Stimulated activated CD8-positive, alpha-beta memory T cell treated with anti-CD3 and anti-CD28 coated beads, Interleukin-15, amount 100 ng/mL, for 24 hours (primary cell): ENCODE measurements around the gene PDYN.

Source experiments
- DNase-seq: peaks from one replicate; pipeline ENCODE4 v3.0.0-alpha.2; 2020; ENCODE audit warnings: low read depth

PDYN gene

DNA sequence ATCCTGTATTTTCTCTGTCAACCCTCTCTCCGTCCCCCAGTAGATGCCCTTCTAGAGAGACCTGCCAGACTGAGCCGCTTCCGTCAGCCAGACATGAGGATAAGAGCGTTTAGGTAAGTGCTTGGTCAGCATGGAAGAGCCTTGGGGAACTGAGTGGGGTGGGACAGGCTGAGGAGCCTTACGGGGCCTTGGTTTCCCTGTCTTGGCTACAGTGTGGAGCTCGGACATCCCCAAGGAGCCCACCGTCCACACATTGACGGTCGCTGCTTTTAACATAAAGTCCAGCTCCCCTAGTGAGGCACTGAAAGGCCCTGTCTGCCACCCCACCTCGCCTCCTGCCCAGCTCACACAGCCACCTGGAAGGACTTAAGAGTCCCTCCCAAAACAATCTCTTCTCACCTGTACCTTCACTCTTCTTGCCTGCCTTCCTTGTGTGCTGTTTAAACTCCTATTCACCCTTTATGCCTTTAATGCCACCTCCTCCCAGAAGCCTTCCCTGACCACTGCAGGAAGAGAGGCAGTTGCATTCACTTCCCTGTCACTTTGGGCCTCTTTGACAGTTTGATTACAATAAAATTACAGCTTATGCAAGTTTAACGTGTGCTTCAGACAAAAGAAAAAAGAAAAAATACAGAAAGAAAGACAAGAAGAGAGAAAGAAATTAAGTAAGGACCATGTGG is 42.3 kb downstream of the PDYN start:
- DNase-seq = no peak

DNA sequence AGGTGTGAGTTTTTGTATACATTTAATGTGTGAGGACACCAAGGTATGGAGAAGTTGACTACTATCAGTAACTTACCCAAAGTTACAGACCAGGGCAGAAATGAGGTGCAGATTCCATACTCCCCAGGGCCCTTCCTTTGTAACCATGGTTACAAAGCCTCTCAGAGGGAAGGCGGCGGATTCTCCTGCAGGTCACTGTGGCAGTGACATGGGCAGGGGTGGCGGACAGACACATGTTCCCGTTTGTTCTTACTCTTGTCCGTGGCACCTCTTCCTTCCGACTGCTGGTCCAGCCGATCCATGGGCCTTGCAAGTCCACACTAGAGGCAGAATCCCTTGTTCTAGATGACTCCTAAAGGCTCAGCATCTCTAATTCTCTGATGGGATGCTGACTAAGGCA is 43.0 kb downstream of the PDYN start:
- DNase-seq = no peak

DNA sequence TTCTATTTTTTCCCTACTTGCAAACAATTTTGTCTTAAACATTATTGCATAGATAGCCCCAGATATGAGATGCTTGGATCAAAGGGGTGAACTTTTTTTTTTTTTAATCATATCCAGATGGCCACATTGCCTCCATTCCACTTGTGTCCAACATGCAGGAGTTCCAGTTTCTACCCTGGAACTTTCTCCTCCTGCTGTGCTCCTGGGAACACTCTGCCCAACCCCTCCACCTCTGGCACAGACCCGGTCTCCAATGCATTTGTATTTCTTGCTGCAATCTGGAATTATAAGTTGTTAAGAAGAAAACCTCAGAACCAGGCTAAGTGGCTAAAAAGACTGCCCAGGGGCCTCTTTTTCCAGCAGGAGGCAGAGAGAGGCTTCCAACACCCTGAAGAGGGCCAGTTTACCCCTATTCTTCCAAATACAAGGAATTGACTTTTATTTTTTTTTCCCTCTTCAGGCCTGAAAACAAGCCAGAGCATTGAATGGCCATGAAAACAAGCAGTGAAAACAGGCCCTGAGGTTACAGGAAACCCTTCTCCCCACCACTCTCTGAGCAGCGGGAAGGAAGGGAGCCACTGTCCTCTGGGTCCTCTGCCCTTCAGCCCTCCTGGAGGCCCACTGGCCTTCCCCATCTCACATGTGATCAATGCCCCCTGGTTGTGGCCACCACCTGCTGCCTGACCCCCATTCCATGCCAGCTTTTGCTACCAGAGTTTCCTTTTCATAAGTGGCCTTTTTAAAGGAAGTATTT is 44.3 kb downstream of the PDYN start:
- DNase-seq = no peak

DNA sequence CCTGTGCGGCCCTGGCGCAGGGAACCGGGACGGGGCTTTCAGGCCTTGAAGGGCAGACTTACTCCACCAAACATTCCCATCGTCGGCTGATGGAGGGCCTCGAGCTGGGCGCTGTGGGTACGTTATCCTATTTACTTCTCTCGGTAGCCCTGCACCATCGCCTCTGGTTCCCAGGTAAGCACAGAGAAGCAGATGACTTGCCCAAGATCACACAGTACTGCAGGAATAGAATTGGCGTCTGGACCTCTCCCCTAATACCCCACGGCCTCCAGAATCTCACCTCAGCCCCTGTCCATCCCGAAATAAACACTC is 46.4 kb downstream of the PDYN start:
- no peak for DNase-seq

DNA sequence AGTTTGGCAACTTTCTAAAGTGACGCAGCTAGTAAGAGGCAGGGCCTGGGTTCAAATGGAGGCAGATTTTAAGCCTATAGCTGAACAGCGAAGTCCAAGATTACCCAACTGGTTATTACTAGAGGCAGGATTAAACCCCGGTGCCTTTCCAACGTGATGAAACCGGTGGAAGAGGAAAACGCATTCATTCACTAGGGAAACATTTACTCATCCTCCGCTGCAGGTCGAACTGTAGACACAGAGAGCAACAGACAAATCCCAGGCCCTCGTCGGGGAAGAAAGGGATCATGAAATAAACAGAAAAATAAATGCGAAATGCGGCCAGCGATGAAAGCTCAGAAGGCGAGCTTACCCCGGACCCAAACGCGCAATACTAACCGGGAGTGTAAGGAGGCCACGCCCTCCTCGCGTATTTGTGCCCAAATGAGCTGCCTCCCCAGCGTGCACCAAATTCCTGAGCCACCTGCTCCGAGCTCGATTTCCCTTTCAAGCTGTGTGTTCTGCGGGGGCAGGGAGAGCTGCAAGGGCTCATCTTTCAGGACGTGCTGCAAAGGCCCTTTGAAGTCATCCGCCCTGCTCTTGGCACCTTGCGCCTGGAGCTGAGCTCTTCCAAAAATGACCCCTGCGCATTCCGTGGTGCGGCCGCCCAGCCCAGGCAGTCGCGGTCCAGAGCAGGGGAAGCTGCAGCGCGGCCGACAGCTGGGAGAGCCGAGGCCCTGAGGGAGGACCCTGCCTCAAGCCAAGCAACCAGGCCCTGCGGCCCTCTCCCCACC is 46.9 kb downstream of the PDYN start:
- DNase-seq = no peak

DNA sequence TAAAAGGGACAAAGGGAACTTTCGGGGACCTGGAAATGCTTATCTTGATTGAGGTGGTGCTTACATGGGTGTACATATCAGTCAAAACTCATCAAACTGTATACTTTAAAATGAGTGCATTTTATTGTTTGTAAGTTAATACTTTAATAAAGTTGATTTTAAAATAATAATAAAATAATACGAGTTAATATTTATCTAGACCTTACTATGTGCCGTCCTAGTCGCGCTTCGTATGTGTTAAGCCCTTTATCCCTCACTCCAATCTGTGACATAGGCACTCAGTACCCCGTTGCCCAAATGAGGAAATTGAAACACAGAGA is 47.5 kb downstream of the PDYN start:
- no peak for DNase-seq

DNA sequence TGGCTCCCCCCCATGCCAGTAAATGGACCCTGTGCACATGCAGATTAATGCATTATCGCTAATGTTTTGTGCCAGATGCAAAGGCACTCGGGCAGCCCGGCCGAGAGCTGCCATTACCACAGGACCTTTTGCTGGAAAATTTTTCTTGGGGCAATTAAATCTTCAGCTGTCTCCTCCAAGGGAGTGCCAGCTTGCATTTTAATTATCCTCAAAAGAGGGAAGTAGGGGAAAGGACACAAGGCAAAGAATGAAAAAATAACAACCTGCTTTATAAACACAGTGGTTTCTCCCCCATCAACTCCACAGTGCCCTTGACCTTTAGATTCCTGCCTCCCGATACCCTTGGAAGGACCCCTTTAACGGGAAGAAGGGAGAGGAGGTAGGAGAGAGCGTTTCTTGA is 48.2 kb downstream of the PDYN start:
- no peak for DNase-seq

DNA sequence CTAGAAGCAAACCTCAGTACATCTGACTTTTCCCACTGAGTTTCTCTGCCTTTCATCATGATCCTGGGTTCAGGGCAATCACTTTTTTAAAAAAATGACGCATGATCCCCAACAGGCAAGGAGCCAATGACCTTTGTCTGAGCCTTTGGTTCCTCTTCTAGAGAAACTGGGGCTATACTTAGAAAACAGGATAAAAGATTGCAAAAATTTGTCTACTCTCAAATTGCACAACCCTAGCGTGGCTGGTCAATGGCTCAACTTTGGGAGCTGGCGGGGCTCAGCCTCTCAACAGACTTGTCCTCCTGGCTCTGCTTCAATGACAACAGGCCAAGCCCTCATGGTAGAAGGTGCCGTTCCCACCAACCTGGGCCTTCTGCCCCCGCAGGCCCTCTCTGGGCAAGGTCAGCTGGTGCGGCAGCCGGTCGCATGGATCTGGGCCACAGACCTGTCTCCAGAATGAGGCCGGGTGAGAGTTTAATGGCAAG is 48.7 kb downstream of the PDYN start:
- no peak for DNase-seq

DNA sequence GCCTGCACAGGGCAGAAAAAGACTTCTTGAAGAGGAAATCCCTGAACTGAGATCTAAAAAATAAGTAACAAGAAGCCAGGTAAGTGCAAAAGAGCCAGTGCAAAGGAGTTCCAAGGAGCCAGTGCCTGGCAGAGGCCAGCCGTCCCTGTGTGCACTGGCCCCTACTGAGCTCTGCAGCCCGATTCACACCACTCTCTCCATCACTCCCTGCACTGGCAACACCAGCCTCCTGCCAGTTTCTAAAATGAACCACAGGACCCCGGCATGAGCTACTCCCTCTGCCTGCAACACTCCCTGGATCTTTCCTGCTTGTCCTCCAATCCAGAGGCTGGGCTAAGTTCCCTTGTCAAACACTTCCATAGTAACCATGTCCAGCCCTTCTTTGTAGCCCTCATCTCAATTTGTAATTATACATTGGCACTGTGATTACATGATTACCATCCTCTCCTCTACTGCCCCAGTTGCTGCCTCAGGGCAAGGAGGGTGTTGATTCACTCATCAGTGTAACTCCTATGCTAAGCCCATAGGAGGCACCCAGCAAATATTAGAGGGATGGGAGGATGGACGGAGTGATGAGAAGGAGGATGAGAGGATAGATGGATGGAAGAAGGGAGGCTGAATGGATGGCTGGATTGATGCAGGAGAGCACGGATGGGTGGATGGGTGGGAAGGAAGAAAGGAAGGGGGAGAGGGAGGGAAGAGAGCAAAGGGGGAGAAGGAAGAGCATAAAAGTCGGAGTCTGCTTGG is 49.3 kb downstream of the PDYN start:
- no peak for DNase-seq

DNA sequence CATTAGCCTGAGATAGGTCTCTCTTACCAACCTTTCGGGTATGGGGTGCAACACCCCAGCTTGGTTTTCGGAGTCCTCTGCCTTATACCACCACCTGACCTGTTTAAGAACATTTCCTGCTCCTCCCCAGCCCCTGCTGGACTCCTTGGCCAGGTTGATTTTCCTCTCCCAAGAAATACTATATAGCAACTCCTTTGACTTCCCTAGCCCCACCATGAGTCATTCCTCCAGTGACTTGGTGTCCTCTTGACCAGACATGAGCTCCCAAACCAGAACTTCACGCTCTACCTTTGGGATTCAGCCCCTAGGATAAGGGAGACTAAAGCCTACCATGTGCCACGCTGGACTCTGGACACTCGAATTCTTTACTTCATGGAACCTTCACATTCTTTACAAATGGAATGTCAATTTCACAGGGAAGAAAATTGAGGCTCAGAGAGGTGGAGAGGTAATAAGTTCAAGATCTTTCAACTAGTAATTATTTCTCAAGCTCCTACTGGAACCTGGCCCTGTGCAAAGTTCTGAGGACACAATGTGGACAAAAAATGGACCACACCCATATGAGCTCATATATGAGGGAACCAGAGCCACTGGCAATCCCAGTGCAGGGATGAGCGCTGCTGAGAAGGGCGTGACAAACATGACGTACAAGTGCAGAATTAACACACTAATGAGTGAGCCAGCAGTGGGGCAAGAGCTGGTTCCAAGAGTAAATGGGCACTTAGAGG is 50.4 kb downstream of the PDYN start:
- no peak for DNase-seq

DNA sequence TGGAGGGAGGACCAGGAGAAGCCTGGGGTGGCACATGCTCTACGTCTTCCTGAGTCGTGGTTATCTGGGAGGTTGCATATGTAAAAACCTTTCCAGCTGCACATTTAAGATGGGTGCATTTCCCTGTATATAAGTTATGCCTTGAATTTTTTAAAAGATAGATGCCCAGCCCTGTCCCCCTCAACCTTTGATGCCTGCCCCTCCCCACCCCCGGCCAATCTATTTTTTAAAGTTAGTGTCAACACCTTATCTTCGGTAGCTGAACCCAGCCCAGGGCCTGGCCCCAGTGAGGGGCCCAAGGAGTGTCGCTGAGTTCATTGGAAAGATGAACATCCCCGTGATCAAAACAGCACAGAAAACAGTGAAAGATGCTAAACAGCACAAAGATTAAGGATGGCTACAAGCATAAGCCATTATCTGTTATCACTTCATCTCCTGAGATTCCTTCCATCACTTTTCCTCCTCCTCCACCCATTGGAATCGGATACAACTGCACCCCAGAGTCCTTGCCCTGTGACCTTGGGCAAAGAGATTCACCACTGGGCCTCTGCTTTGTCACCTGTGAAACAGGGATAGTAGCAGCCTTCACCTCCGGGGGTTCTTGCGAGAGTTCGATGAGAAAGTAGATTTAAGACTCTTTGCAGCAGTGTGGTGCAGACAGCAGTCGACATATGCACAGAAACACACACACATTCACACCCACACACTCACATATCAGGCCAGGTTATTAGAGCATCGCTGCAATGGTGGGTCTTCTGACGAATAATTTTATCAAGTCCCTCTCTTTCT is 51.2 kb downstream of the PDYN start:
- no peak for DNase-seq

DNA sequence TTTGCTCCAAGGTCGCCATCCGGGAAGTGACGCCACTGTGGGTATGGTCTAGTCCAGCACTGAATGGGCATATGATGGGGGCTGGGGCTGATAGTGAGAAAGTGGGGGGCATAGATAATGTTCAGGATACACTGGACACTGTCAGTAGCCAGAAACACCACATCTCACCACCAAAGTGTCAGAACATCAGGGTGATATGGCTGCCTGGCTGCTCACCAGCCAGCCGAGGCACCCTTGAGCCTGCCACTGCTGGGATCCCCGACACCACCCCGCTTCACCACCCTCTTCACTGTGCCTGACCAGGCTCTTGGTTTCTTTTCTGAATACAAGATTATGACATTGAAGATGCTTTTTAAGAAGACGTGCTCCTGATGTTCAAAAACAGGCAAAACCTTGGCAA is 51.8 kb downstream of the PDYN start:
- DNase-seq = no peak

DNA sequence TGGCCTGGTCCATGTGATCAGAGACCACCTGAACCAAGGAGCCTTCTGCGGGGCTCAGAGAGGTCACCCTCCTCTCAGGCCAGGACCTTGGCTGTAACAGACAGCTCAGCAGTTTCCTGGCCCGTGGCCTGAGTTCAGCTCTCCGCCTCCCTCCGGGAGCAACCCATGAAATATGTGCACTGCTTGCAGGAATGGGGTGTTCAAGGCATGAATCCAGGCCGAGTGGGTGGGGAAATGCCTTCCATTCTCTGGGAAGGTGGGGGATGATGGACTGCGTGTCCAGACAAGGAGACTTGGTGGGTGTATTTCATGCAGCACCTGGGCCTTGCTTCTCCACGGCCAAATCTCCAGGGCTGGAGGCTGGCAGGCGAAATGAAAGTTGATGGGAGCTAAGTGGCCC is 52.6 kb downstream of the PDYN start:
- no peak for DNase-seq

DNA sequence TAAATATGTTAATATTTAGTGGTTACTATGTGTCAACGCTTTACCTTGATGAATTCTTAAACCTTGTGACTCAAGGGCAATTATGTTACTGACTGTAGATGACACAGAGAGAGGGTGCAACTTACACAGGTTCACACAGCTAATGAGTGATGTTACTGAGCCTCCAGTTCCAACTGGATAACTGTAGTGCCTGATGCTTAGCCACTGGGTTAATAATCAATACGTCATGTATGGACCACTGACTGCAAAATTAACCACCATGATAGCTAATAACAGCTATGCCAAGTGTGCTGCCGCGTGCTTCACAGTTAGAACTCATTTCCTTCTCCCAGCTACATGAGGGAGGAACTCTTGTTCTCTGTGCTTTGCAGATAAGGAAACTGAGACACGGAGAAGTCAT is 53.3 kb downstream of the PDYN start:
- DNase-seq = no peak

DNA sequence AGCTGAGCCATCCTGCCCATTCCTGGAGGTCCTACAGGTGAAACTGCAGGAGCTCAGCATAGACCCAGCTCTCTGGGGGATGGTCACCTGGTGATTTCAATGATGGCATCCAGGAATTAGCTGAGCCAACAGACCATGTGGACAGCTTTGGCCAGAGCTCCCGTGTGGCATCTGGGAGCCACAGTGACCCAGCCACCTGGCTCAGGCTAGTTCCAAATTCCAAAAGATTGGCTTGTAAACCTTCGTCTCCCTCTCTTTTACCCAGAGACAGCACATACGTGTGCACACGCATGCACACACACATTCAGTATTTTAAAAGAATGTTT is 54.6 kb downstream of the PDYN start:
- no peak for DNase-seq

DNA sequence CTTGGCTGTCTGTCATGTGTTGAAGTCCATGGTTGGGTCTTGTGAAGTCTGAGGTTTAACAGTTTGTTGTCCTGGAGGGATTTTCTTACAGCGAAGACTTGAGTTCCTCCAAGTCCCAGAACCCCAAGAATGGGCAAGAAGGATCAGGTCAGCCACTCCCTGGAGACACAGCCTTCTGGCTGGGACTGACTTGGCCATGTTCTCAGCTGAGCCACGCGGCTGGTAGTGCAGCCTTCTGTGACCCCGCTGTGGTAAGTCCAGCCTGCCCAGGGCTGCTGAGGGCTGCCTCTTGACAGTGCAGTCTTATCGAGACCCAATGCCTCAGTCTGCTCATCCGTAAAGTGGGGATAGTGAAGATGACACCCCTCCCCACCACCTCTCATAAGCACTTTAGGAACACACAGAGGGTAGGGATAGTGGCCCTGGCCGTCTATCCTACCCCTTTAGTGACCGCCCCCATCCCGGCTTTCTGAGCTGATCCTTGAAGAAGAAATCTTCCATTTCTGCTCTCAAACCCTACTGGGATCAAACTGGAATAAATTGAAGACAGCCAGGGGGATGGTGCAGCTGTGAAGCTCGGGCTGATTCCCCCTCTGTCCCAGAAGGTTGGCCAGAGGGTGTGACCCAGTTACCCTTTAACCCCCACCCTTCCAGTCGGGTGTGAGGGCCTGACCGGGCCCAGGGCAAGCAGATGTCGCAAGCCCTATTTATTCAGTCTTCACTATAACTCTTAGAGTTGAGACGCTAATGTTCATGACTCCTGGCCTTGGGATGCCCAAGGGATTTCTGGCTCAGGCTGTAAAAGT is 55.2 kb downstream of the PDYN start:
- DNase-seq = no peak

DNA sequence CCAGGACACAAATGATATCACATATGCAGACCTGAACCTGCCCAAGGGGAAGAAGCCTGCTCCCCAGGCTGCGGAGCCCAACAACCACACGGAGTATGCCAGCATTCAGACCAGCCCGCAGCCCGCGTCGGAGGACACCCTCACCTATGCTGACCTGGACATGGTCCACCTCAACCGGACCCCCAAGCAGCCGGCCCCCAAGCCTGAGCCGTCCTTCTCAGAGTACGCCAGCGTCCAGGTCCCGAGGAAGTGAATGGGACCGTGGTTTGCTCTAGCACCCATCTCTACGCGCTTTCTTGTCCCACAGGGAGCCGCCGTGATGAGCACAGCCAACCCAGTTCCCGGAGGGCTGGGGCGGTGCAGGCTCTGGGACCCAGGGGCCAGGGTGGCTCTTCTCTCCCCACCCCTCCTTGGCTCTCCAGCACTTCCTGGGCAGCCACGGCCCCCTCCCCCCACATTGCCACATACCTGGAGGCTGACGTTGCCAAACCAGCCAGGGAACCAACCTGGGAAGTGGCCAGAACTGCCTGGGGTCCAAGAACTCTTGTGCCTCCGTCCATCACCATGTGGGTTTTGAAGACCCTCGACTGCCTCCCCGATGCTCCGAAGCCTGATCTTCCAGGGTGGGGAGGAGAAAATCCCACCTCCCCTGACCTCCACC is 56.4 kb downstream of the PDYN start:
- no peak for DNase-seq

DNA sequence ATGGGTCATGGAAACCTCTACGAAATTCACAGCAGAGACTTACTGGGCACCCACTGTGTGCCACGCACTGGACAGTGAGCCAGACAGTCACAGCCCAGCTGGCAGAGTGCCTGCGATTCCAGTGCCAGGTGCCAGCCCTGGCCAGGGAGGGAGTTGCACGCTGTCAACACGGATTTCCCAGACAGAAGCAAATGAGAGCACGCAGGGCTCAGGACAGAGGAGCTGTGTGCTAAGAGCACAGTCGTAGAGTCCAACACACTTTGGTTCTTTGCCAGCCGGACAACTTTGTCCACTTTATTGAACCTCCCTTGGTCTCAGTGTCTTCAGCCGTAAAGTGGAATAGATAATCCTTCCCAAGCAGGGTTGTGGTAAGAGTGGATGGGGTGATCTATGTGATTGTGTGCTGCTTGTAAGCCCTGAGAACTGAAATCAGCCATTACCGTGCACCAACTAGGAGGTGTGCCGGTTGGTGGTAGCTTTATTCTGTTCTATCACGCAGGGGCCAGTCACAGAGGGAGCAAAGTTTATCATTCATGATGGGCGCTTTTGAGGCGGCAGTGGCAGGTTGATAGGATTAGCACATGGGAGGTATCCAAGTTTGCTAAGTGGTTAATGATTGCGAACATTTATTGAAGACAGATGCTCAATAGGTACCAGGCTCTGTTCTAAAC is 58.0 kb downstream of the PDYN start:
- DNase-seq = no peak
